GM10847 (cell line): ENCODE results near the gene FNDC7.

Experiments
- POLR2A ChIP-seq: IDR thresholded peaks from 2 replicates; pipeline ENCODE4 v1.6.1; 2011; ENCODE audit not compliant: insufficient read length; ENCODE audit errors: extremely low read depth

The FNDC7 gene, protein sequence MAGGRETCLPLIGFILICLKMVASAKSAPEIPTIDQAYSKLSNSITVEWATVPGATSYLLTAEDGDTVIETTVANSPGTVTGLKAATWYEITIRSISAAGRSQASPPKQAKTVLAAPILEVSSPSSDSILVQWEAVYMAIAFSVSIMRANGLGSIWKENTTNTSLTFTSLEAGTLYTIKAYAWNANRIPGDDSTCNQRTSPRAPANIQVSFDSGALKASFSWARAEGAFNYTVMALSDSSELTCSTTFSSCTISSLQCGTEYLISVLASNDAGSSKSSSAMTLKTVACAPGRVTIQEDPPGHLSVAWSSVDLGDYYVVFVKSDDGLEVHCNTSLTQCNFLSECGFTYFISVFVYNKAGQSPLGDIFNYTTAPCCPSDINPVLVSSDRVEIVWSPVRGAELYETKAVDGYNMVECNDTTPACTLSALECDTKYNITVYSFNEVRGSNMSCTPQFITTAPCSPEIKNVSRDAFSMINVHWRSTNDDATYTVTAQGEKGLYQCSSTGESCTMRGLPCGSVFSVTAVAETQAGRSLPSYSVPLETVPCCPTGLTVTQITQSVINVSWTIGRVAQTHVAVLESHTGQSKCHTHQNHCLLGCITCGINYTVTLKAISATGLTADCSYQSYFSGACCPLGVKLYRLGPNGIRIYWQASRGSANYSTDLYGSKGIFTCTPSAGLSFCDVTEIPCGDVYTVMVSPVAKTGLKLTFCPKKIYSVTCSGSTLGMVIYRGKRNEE

DNA sequence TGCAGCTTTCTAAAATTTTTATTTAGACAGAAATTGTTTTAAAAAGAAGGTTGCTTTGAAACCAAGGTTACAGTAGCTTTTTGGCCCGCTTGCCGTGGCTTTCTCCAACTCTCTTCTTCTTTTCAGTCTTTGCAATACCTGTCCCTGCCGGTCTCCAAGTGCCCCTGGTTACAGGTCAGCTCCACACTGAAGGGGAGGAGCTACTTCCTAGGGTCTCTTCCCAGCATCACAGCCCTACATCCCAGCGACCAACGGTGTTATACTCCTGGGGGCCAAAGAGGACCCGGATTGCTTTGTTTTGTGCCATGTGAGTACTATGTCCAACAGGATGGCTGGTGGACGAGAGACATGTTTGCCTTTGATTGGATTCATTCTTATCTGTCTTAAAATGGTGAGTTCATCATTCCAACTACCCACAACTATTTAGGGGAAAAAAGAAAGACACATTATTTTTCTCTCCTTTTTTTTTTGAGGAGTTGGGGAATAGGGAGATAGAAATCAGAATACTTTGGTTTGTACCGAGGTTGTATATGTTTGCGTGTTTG, at the start of gene FNDC7:
Gene FNDC7 (plus strand): TSS at position 303 of the 545 bp plus-strand sequence. CDS start 26 bp downstream, at position 329.
- TF ChIP-seq POLR2A = no peak

DNA sequence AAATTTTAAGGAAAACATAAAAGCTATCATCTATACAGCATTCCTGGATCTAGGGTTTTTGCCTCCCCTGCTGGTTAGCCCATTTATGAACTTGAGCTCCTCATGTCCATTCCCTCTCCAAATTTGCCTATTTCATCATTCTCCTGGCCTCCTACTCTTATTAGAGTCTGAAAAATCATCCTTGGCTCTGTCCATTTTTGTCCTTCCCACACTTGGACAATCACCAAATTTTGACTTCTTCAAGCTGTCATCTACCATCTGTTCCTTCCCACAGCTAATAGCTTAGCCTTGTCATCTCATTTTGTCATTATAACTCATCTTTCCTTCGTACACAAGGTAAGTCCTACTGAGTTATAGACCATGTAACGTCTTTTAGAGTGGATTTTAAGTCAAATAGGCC, 49.6 kb upstream of the FNDC7 start:
- no peak for TF ChIP-seq POLR2A

DNA sequence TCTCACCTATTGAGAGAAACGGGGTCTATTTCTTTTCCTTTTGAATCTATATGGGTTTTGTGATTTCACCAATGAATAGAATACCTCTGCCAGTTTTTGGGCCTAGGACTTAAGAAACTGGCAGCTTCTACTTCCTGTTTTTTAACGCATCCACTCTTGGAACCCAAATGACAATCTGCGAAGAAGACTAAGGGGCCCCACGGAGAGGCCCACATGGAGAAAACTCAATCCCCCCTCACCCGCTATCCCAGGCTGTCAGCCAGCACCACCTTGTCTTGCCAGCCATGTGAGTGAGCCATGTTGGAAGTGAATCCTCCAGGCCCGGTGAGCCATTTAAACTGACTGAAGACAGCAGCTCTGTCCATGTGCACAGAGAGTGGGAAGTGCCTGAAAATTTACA, 48.2 kb upstream of the FNDC7 start:
- no peak for TF ChIP-seq POLR2A

DNA sequence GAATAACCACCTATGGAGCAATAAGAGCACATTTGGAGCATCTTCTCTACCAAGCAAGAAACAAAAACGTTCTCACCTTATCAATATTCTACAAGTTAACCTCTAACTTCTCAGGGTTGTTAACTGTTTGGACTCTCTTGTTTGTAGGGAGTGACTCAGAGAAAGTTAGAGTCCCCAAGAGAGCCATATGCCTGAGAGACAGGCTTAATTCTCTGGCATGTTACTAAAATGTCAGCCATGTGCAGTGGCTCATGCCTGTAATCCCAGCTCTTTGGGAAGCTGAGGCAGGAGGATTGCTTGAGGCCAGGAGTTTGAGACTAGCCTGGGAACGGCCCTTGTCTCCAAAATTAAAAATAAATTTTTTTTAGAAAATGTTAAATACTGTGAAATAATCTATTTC, 47.6 kb upstream of the FNDC7 start:
- TF ChIP-seq POLR2A = no peak

DNA sequence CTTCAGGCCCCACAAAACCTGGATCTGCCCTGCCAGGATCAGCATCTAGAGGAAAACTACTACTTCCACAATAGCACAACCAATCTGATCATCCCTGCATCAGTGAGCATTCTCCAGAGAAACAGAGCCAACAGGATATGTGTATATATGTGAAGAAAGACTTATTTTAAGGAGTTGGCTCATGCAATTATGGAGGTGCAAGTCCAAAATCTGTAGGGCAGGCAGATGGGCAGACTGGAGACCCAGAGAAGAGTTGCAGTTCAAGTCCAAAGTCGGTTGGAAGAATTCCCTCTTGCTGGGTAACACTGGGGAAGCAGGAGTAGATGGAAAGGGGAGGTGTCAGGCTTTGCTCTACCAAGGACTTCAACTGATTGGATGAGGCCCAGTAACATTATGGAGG, 46.9 kb upstream of the FNDC7 start:
- TF ChIP-seq POLR2A = no peak

DNA sequence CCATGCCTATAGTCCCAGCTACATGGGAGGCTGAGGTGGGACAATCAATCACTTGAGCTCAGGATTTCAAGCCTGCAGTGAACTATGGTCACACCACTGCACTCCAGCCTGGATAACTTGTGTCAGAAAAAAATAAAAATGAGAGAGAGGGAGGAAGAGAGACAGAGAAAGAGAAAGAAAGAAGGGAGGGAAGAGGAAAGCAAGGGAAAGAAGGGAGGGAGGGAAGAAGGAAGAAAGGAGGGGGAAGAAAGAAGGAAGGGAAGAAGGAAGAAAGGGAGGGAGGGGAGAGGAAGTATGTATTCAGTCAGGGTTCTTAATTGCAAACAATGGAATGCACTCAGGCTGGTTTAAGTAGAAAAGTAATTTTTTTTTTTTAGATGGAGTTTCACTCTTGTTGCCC, 43.9 kb upstream of the FNDC7 start:
- TF ChIP-seq POLR2A = no peak

DNA sequence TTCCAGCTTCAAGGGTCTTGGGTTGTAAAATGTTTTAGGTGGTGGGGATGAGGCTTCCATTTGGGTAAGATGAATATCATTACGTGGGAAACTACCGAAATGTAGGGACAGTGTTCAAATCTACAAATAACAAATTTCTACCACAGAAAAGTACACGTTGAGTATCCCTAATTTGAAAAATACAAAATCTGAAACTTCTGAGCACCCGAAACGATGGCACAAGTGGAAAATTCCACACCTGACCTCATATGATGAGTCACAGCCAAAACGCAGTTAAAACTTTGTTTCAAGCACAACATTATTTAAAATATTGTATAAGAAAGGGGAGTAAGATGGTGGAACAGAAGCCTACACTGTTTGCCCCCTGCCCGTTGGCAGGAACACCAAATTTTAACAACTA, 43.0 kb upstream of the FNDC7 start:
- no peak for TF ChIP-seq POLR2A

DNA sequence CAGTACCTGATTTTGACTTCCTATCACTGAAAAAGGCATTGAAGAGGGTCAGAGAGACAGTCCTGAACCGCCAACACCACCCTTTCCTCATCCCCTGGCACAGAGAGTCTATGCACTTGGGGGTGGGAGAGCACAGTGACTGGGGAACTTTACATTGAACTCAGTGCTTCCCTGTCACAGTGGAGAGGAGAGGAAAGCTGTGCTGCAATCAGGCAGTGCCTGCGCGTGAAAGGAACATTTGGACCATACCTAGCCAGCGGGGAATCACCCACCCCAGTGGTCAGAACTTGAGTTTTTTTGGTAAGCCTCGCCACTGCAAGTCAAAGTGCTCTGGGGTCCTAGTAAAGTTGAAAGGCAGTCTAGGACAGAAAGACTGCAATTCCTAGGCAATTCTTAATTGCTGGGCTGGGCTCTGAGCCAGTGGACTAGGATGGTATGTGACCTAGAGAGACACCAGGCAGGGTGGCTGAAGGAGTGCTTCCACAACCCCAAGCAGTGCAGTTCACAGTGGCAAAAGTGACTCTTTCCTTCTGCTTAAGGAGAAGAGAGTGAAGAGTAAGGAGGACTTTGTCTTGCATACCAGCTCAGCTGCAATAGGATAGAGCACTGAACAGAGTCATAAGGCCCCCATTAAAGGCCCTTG, 42.5 kb upstream of the FNDC7 start:
- no peak for TF ChIP-seq POLR2A

DNA sequence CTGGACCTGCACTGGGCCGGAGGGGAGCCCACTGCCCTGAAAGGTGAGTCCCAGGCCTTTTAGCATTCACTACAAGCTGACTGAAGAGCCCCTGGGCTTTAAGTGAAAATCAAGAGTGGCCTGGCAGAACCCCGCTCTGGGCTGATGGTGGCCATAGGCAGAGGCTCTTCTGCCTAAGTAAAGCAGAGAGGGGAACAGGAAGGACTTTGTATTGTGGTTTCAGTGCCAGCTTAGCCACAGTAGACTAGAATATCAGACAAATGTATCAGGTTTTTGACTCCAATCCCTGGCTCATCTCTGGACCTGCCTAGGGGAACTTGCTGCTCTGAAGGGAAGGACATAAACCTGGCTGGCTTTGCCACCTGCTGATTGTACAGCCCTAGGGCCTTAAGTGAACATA, 41.6 kb upstream of the FNDC7 start:
- TF ChIP-seq POLR2A = no peak

DNA sequence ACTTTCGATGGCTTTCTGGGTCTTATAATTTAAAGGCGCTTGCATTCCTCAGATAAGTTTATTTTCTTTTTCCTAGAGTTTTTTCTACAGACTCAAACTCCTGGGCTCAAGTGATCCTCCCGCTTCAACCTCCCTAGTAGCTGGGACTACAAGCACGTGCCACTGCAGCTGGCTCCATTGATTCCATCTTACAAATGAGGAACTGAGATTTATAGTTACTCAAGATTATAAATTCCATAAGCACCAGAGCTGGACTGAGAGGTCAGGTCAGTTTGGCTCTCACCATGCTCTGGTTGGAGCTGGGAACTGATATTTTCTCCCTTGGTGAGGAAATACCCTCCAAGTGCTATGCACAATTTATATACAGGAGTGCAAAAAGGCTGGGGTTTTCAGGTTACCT, 34.0 kb upstream of the FNDC7 start:
- TF ChIP-seq POLR2A = no peak

DNA sequence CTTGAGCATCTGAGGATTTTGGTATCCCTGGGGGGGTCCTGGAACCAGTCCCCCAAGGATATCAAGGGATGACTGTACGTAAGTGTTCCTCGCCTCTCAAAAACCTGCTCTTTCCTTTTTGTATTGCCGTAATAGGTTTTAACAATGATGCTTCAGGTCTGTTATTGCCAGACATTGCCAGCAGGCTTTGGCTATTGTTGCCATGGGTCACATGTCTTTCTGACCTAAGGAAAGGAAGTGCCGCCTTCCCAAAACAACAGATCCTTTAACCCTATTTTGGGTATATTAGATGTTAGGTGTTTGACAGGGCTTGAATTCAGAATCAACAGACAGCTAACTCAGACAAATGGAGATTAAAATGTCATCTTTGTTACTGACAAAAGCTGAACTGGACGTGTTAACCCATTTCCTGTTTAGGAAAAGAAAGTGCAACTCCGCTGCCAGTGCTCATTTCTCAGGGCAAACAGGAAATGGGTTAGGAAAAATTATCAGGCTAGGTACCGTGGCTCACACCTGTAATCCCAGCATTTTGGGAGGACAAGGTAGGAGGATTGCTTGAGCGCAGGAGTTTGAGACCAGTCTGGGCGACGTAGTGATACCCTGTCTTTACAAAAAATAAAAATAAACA, 33.0 kb upstream of the FNDC7 start:
- no peak for TF ChIP-seq POLR2A

DNA sequence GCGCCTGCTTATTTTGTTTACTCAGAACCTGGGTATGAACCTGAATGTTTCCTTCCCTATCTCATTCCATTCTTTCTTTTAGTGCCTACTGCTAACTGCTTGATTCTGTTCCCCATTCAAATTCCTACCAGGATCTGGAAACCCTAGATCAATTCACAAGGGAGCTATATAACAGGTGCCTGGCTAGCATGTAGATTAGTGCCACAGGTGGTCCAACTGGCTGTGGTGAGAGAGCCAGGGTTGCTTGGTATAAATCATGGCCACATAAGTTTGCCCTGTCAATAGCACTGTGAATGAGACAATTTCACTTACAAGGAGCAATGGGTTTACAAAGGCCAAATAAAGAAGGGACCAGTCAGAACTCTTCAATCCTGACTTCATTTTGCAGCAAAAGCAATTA, 27.2 kb upstream of the FNDC7 start:
- no peak for TF ChIP-seq POLR2A

DNA sequence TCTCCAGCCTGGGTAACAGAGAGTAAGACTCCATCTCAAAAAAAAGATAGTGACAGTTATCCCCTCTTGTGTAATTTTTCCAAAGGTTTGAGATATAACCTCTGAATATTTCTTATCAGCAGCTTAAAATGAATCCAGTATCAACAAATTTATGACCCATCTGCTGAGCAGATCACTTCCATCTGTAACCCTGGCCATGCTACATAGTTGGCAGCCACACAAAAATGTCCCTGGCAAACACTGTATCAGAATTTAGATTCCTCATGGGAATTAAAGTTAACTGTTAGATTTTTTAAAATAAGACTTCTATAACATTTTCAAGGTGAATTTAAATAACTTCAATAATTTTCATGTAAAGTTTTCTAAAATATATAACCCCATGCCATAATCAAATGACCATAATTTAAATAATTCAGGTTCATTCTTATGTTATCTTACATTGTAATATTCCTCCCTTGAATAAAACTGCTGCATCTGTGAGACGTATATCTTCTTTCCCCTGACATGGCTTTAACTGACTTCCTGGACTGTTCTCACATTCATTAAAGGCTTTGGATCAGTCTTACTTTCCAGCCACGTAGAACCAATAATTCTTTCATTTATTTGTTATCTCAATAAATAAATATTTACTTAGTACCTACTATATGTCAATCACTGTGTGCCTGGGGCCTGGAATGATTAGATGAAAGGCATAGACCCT, 25.9 kb upstream of the FNDC7 start:
- no peak for TF ChIP-seq POLR2A

DNA sequence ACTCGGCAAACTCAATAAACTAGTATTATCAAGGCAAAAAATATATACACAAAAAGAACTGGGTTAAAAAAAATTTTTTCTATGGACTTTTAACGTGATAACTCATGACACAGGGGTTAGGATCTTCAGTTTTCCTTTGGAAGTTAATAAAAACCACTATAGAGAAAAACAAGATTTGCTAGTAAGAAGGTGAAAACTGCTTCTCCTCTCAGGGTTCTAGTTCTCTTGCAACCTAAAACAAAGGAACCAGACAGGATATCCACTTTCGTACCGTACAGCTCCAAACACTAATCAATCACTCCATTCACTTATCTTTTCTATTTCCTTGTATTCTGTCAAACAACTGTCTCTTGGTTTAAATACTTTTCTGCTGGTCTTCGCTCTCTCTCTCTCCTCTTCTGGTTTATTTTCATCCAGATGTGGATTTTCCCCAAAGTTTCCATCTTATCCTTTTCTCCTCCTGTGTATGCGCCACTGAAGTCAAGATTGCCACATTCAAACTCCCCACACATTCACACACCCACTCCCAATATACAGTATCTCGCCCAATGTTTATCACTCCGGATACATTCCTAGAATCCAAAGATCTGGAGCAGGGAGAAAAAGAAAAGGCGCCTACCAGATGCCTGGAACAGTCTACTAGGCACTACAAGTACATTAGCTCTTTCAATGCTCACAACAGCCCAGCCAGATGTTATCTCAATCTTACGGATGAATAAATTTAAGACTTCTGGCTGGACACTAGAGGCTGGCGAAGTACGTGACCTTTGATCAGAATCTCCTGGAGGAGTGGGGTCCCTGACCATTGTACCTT, 21.4 kb upstream of the FNDC7 start:
- no peak for TF ChIP-seq POLR2A
